Measurements from ENCODE around the gene KIAA0825. TPM values are rescaled to one million over a fixed set of nuclear protein-coding genes. Genes with fewer than 3 reads are reported as not detected.

The KIAA0825 gene
- total RNA-seq, 1 donor from 2014 or later = 41.2 TPM

DNA sequence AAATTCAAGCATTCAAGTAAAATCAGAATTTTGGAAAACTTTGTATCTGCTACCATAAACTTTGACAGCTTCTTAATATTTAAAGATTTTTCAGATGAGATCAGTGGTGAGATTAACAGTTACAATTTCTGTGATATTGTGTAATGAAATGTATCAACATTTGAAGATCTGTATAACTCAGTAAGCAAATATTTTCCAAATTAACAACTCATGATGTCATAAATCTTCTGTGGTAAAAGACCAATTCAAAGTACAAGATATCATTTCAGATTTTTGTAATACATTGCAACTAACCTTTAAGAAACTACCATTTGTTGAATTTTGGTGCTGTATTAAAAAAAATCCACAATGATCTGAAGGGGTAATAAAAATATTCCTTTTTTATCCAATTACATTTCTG lies 352.2 kb downstream of the KIAA0825 start:
- FAIRE-seq (no peak), DNase-seq (ENCODE audit: low spot score in 2 of 2) (no peak)

DNA sequence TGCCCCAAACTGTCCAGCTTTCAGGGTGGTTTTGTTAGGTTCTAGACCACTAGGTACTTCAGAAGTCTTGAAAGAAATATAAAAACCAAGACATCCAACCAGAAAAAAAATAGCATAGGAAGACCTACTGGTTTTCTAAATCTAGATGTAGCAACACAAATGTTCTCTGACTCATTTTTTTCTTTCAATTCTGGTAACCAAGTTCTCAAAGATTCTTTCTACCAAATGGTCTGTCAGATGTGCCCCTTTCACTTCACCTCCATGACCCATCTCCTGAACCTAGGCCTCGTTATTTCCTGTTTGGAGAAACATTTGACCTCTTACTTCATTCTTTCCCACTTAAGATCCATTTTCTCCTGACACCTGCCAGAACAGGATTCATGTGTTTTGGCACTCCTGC lies 355.3 kb downstream of the KIAA0825 start:
- no peak for FAIRE-seq

DNA sequence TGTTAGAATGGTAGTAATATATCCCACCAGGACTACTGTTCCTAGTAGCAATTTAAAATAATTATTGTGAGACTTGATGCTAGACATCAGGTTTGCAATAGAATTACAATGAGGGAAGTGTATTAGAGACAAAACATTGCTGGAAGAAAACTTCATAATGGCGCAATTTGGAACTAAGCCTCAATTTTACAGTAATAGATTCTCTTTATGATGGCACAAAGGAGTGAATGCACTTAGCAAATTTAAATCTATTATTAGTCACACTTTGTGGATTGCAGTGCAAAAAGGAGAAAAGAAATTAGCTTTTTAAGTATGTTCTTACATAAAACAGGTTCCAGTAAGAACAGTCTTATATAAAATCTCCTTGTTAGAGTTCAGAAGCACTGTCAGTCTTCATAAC lies 358.3 kb downstream of the KIAA0825 start:
- FAIRE-seq (no peak), DNase-seq (ENCODE audit: low spot score in 2 of 2) (no peak)

More for the DNA sequence above, 355.3 kb downstream of the KIAA0825 start:
- no peak for DNase-seq (ENCODE audit: low spot score in 2 of 2)

DNA sequence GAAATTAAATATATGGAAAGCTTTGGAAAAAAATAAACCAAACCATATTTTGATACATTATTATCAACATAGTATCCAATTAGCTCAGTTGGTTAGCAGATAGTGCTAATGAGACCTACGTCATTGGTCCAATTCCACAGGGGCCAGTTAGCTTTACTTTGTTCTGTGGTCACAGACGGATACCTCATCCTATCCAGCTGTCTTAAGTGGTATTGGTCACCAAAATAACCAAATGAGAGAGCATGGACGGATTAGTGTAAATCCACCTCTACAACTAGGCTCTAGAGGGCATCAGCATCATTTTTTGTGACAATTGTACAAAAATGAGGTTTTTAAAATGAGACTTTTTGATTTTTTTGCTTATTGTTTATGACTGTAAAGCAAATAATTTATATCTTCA lies 364.2 kb downstream of the KIAA0825 start:
- FAIRE-seq = no peak

DNA sequence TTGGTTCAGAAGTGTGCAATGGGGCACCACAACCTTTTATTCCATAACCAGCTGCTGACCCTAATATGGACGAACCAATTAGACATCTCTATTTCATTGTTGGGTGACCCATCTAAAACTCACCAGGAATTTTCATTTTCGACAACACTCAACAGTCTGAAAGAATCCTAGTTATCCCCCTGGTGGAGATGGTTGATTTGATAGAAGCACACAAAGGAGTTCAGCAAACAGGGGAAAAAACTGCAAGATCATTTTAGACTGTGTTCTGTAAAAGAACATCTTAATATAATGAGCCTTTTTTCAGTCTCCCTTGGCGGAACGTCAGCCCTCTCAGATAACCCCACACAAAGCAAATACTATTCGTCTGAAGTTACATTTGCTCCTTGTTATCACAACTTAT lies 367.4 kb downstream of the KIAA0825 start:
- no peak for FAIRE-seq
- no peak for DNase-seq (ENCODE audit: low spot score in 2 of 2)

More for the DNA sequence above, 364.2 kb downstream of the KIAA0825 start:
- DNase-seq (ENCODE audit: low spot score in 2 of 2) = no peak

DNA sequence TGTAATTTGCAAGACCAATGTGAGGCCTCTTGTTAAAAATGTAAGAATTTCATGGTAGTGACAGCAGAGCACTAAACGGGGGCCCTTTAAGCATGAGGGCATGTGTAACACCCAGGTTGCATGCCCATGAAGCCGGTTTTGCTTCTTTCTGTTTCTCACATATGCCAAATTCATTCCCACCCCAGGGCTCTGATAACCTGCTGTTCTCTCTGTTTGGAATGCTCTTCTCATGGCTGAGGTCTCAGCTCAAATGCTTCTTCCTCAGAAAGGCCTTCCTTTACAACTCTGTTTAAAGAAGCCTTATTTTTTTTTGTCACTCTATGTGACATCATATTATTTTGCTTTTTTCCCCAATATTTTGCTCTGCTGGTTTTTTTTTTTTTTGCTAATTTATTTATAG lies 369.0 kb downstream of the KIAA0825 start:
- no peak for FAIRE-seq

DNA sequence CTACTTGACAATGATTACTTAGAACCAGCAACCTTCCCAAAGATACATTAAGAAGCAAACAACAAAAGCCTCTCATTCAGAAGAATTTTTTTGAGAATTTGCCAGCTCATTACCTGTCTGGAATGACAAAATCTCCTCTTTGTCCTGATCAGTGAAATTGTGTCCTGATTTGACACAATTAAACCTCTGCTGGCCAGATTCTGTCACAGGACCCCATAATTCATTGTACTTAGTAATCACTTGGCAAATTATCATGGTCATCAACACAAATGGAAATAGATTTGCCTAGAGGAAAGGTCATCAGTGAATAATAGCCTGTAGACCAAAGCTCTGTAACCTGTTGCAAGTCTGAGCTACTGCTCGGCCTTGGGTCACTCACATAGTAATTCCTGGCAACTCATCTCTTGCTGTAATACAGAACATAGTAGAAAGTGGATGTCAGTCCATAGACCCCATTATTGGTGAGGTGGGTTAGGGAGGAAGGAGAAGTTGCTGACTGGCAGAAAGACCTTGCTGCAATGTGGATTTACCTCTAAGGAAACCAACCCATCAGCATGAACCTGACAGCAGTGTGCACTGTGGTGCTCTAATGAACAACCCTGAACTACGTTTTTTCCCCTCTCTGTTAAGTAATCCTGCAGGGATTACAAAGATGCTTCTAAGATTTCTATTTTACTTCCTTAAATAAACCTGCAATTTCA lies 370.1 kb downstream of the KIAA0825 start:
- FAIRE-seq (no peak), DNase-seq (ENCODE audit: low spot score in 2 of 2) (no peak)

More for the DNA sequence above, 369.0 kb downstream of the KIAA0825 start:
- no peak for DNase-seq (ENCODE audit: low spot score in 2 of 2)

DNA sequence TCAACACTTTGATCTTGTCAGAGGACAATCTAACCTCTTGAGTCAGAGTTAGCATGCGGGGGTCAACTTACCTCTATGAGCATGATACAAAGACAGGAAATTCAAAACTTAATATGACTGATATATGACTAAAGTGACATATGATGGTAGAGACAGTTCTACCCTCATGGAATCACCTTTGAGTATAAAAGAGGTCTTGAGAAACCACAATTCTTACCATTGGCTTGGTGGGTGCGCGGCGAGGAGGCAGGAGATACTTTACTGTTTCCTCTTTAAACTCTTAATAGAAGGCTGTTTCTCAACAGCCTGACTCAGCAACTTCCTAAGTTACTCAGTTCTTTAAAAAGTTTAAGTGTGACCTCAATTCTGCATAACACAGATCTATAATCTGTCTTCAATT lies 372.8 kb downstream of the KIAA0825 start:
- DNase-seq (ENCODE audit: low spot score in 2 of 2) (no peak), FAIRE-seq (no peak)

DNA sequence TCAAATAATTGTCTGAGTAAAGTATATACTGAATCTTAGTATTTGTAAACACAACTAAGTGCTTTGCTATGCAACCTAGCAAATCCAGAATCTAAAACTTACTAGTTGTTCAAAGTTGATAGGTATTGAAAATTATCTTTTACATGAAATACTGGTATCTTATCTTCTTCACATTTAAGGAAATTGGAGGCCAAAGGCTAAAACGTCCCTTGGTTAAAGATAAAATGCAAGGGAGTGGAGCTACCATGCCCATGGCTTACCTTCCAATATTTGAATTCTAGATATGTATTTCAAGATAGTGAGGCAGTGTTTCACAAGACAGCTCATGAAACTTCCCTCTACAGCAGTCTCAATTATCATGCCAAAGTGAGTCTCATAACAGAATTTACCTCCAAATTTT lies 373.5 kb downstream of the KIAA0825 start:
- DNase-seq (ENCODE audit: low spot score in 2 of 2) = no peak
- FAIRE-seq = no peak

DNA sequence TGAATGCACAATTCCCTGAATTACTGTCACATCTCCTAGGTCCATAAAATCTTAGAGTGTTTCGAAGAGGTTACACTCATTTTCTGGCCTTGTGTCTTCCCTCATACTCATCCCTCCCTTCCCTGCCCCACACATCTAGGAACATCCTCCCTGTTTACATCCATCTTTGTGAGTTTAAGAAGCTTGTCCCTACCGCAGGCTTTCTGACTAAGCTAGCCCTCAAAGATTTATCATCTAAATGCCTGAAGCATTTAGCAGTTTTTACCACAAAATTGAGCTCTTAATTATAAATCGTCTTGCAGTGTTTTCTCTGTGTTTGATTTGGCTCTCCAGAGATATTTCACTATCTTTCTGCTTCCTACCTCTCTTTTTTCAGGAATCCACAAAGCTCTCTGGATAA lies 374.8 kb downstream of the KIAA0825 start:
- DNase-seq (ENCODE audit: low spot score in 2 of 2) = no peak
- no peak for FAIRE-seq

DNA sequence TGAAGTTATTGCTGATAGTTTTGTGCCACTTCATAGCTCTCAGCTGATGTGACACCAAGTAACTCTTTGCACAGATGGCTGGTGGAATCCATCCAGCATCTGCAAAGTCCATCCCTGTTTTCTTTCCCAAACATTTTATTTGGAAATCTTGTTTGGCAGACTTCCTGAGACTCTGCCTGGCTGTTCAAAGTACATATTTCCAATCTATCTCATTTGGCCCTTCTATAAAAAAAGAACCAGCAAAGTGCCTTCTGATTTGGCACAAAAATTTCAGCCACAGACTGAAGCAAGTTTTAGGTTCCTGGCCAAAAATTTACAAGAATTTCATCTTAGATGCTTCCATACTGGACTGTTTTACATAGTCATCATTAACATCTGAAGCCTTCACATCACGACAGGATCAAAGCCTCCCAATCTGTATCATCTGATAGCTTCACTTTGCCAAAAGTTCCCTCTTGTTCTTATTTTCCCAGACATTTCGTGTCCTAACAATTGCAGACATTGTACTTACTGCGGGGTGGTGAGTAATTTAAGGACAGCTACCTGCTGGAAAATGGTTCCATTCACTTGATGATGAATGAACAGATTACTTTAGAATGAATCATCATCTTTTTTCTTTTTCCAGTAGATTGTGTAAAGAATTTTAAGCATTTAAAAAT lies 377.3 kb downstream of the KIAA0825 start:
- no peak for DNase-seq (ENCODE audit: low spot score in 2 of 2)
- FAIRE-seq = no peak

DNA sequence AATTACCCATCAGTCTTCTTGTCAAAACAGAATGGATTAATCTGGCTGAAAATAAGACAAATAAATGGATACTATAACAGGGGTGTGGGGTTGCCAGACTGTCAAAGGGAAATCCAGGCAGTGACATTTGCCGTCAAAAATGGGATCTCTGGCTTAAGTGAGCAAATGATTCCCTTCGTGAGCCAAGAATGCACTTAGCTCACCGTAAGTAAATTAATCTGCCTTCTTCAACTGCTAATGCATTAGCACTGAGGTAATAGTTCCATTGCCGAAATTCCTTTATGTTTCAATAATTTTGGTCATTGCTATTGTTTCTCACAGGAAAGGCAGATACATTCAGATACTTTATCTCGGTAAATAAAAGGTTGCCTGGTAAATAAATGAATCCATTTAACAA lies 377.8 kb downstream of the KIAA0825 start:
- no peak for DNase-seq (ENCODE audit: low spot score in 2 of 2)

DNA sequence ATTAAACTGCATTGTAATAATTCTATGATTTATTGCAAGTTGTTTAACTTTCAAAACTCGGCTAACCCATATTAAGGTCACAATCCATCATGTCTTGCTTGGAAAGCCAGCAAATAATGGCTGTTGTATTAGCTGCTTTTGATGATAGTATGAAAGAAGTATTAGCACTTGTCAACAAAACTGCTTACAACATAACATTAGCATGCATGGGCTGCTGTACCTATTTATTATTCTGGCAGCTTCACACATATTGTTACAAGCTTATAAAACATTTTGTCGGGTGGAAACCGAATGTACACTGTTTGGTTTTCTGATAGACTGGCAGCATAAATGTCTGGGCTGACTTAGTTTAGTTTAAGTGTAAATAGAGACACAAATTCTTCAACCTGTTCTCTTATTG lies 378.3 kb downstream of the KIAA0825 start:
- DNase-seq (ENCODE audit: low spot score in 2 of 2) = no peak
- no peak for FAIRE-seq

More for the DNA sequence above, 377.8 kb downstream of the KIAA0825 start:
- FAIRE-seq = no peak

DNA sequence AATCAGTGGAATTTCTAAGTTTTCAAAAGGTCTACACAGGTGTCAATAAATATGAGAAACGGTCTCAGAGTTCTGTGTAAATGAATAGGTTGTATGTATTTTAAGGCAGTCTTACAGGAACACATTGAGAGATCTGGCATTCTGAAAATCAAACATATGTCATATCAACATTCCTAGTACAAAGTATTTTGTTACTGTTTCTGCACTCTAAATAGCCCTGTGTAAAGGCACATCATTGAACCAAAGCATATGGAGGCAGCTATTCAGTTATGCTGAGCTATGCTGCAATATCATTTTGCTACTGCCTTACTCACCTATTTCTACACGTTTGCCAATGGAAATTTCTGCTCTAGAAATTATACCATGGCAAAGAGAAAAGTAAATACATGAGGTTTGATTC lies 379.1 kb downstream of the KIAA0825 start:
- FAIRE-seq (no peak), DNase-seq (ENCODE audit: low spot score in 2 of 2) (no peak)

DNA sequence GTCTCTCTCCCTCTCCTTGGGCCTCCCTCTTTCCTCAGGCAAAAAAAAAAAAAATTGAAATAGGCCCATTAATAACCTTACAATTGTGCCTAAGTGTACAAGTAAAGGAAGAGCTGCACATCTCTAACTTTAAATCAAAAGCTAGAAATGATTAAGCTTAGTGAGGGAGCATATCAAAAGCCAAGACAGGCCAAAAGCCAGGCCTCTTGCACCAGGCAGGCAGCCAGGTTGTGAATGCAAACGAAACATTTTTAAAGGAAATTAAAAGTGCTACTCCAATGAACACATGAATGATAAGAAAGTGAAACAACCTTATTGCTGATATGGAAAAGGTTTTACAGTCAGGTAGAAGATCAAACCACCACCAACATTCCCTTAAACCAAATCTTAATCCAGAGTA lies 383.4 kb downstream of the KIAA0825 start:
- FAIRE-seq = no peak
- no peak for DNase-seq (ENCODE audit: low spot score in 2 of 2)

DNA sequence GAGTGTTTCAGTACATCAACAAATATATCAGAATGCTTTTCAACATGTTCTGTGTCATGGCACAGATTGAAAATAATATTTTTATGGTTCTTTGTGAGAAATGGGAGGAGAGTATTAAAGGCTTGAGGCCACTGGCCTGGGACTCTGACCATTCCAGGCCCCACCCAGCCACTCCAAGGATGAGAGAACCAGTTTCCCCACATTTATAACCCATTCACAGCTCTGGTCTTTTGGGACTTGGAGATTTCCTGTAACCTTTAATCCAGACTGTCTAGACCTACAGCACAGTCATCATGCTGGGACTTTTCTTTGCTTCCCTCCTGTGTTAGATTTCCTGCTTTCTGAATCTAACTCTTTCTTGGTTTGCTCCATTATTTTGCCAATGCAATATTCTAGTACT lies 389.6 kb downstream of the KIAA0825 start:
- no peak for DNase-seq (ENCODE audit: low spot score in 2 of 2)
- no peak for FAIRE-seq

DNA sequence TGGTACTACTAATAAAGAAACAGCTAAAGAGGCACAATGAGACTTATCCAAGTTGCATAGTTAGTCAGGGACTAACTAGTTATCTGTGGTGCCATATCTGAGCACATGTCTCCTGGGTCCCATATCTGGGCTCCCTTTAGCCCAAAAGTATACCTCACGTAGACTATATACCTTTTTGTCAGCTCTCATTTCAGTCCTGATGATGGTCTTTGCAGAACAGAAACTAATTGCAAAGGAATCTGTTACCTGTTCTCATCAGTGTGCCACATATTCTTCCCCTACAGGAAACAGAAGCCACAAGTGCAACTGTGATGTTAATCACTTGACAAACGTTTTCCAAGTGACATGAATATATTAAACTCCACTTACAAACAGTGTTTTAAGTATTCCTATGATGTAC lies 395.2 kb downstream of the KIAA0825 start:
- FAIRE-seq = no peak

DNA sequence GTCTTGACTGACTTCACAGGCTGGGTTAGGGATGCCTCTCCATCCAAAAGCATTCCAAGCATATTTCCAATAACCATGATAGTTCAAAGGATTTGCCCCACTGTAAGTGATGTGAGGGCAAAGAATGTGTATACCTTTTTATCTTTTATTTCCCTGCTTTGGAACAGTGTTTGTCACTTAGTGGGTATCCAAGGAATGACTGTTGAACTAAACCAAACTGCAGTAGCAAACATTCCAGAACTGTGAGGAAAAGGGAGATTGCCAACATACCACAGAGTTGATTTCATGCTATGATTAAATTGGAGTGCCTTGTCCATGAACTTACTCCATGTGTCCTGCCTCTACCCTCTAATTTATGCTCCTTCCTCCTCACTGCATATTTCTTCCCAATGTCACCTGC lies 400.0 kb downstream of the KIAA0825 start:
- FAIRE-seq (no peak), DNase-seq (ENCODE audit: low spot score in 2 of 2) (no peak)

More for the DNA sequence above, 395.2 kb downstream of the KIAA0825 start:
- no peak for DNase-seq (ENCODE audit: low spot score in 2 of 2)

DNA sequence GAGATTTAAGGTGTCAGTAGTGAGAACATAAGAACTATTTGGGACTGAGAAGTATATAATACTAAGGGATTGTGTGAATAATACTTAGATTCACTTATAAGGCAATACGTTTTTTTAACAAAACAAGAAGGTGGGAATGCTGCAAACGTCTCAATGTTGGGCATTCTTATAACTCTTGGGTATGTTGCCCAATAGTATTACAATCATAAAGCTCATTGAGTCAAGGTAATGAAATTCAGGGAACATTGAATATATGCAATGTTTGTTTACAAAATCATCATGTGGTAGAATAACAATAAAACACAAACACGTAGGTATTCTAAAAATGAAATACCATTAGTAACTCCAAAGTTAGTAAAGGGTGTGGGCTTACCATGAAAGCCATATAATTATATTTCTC lies 400.7 kb downstream of the KIAA0825 start:
- DNase-seq (ENCODE audit: low spot score in 2 of 2) (no peak), FAIRE-seq (no peak)

DNA sequence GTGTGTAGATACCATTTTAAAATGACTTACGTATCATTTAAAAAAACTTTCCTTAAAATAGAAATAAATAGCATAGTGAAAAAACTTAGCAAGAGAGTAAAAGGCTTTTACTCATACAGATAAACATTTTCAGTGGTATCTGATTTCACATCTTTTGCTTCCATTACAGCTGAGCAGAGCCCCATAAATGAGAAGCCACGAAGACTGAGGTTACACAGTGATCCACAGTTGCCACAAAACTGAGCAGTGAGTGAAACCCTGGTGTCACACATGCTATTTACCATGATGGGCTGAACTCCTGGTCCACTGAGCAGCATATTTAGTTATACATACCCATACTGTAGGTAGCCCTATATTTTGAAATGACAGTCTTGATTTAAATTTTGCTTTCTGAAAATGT lies 401.2 kb downstream of the KIAA0825 start:
- DNase-seq (ENCODE audit: low spot score in 2 of 2) (no peak), FAIRE-seq (no peak)

DNA sequence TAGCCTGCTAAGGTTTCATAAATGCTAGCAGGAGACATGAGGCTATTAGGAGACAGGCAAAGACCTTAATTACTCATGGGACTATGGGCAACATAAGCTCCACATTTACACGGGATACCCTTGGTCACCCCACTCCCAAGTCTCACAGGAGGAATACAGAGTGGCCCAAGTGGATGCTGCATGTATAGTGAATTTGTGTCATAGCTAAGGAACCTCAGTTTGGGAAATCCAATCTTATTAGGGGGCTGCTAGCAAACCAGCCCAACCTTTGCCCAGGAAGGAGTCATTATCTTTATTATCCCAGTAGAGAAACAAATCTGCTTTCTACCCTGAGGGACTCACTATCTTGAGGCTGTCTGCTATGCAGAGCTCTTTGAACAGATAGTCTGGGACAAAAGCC lies 405.9 kb downstream of the KIAA0825 start:
- DNase-seq (ENCODE audit: low spot score in 2 of 2) (no peak), FAIRE-seq (no peak)

DNA sequence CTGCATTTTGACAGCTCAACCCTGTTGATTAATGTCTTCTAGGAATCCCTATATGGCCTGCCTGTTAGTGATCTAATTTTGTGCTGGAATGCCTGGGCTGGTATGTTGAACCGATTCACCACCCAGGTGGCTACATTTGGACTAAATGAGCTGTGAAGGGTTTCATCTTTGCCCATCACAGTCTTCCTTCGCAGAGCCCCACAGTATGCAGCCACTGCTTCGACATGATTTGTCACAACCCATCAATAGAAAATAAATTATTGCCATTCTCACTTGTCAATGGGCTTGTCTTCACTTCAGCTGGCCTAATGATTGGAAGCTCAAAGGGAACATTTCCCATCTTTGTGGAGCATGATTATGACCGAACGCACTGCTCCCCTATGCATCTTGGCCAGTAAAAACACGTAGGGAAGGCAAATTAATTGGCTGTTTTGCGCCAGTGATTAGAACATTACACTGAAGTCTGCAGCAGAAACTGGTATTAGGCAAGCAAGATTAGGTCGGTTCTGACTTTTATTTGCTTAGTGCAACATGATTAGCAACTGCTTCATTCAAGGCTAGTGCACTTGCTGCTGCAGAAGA lies 408.5 kb downstream of the KIAA0825 start:
- DNase-seq (ENCODE audit: low spot score in 2 of 2) (no peak), FAIRE-seq (no peak)

All from frontal cortex (tissue), 4 donors.